Measurements from ENCODE around the gene FBN1.

FBN1 gene

GRCh38 chr15:48388016-48388851 is 257.3 kb downstream of the FBN1 start:
- Histone ChIP-seq H3K27me3 (ENCODE audit: insufficient read depth, low read depth, severe bottlenecking) (no peaks in the 10 kb centered on the region), H3K4me3 (ENCODE audit: low read depth, low read length) (no peak overlapping the region), H3K27ac (no peak overlapping the region), H3K9me3 (ENCODE audit: severe bottlenecking) (no peaks in the 10 kb centered on the region), H3K36me3 (no peaks in the 10 kb centered on the region)
- no peak for TF ChIP-seq CTCF (IDR thresholded peaks at IDR 0.05; ENCODE audit: low read depth, low read length)
- DNase-seq, result no peak

GRCh38 chr15:48385031-48385830 is 260.3 kb downstream of the FBN1 start:
- H3K36me3 ChIP-seq, result no peaks in the 10 kb centered on the region
- no peak overlapping the region for H3K27ac ChIP-seq
- no peak for TF ChIP-seq CTCF (IDR thresholded peaks at IDR 0.05; ENCODE audit: low read depth, low read length)
- H3K9me3 ChIP-seq (ENCODE audit: severe bottlenecking), result no peaks in the 10 kb centered on the region
- H3K27me3 ChIP-seq (ENCODE audit: insufficient read depth, low read depth, severe bottlenecking), result no peaks in the 10 kb centered on the region
- no peak for DNase-seq
- H3K4me3 ChIP-seq (ENCODE audit: low read depth, low read length), result no peak overlapping the region

- no peaks in the 10 kb centered on the region for H3K9me3 ChIP-seq (ENCODE audit: severe bottlenecking)
- DNase-seq, result no peak
- no peak overlapping the region for H3K27ac ChIP-seq
- no peak overlapping the region for H3K4me3 ChIP-seq (ENCODE audit: low read depth, low read length)
- no peak for TF ChIP-seq CTCF (IDR thresholded peaks at IDR 0.05; ENCODE audit: low read depth, low read length)
- H3K36me3 ChIP-seq, result no peaks in the 10 kb centered on the region
- H3K27me3 ChIP-seq (ENCODE audit: insufficient read depth, low read depth, severe bottlenecking), result no peaks in the 10 kb centered on the region
These were observed 260.9 kb downstream of the FBN1 start for GRCh38 chr15:48384616-48385015.

- Histone ChIP-seq H3K36me3 (no peaks in the 10 kb centered on the region), H3K27ac (no peak overlapping the region), H3K27me3 (ENCODE audit: insufficient read depth, low read depth, severe bottlenecking) (no peaks in the 10 kb centered on the region), H3K4me3 (ENCODE audit: low read depth, low read length) (no peak overlapping the region), H3K9me3 (ENCODE audit: severe bottlenecking) (no peaks in the 10 kb centered on the region)
- no peak for TF ChIP-seq CTCF (IDR thresholded peaks at IDR 0.05; ENCODE audit: low read depth, low read length)
- no peak for DNase-seq
These were observed 262.5 kb downstream of the FBN1 start for GRCh38 chr15:48383031-48383430.

- H3K36me3 ChIP-seq, result no peaks in the 10 kb centered on the region
- TF ChIP-seq CTCF (IDR thresholded peaks at IDR 0.05; ENCODE audit: low read depth, low read length), result no peak
- no peak for DNase-seq
- H3K27ac ChIP-seq, result no peak overlapping the region
- H3K9me3 ChIP-seq (ENCODE audit: severe bottlenecking), result no peaks in the 10 kb centered on the region
- H3K4me3 ChIP-seq (ENCODE audit: low read depth, low read length), result no peak overlapping the region
- no peaks in the 10 kb centered on the region for H3K27me3 ChIP-seq (ENCODE audit: insufficient read depth, low read depth, severe bottlenecking)
These were observed 263.6 kb downstream of the FBN1 start for GRCh38 chr15:48381861-48382260.
